Activated CD8-positive, alpha-beta memory T cell treated with anti-CD3 and anti-CD28 coated beads, Interleukin-2, amount 50 U/mL, for 48 hours (primary cell): Measurements from ENCODE around the gene CAMK1D.
"Not testable (repeated sequence)": the region's sequence is repeated elsewhere in the genome, so short reads cannot be mapped to it uniquely, and the experiment has no call there.

Experiments used
- DNase-seq: peaks from one replicate; pipeline ENCODE4 v3.0.0-alpha.2; 2020

CAMK1D gene

DNA sequence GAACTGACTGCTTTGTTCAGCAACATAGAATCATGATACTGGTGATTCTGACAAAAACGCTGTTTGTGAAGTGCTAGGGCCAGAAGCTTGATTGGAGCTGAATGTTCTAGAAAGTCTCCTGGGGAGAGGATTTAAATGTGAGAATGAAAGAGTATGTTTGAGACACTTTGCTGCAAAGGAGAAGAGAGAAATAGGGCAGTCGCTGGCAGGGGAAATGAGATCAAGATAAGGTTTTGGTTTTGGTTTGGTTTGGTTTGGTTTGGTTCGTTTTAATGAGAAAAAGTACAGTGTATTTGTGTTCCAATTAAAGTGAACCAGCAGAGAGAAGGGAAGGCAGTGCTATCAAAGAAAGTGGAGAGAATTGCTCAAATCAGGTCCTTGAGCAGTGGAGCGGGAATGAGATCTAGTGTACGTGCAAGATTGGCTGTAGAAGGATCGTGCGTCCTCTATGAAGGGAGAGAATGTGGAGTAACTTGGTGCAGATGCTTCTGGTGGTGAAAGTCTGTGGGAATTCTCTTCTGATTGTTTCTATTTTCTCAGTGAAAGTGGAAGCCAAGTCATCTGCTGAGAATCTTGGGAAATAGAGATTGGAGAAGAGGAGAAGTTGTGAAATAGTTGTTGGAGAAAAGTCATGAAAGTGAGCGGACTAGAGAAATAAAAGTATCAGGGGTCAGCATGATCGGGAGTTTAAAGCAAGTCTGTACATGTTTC lies 381.6 kb downstream of the CAMK1D start:
- DNase-seq, result no peak

GRCh38 chr10:12733271-12733670 lies 383.9 kb downstream of the CAMK1D start:
- no peak for DNase-seq

- no peak for DNase-seq
These were observed 386.6 kb downstream of the CAMK1D start for GRCh38 chr10:12735843-12736462.

GRCh38 chr10:12740813-12741212 lies 391.5 kb downstream of the CAMK1D start:
- DNase-seq, result no peak

- DNase-seq, result no peak
These were observed 392.0 kb downstream of the CAMK1D start for GRCh38 chr10:12741360-12741804.

- DNase-seq, result no peak
These were observed 393.4 kb downstream of the CAMK1D start for GRCh38 chr10:12742771-12743170.

DNA sequence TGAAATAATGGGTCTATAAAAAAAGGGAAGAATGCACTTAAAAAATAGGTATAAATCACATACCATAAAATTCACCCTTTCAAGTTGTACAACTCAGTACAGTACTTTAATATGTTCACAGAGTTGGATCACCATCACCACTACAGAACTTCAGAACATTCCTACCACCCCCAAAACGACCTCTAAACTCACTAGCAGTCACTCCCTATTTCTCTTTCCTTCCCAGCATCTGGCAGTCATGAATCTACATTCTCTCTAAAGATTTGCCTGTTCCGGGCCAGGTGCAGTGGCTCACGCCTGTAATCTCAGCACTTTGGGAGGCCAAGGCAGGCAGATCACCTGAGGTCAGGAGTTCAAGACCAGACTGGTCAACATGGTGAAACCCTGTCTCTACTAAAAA lies 394.1 kb downstream of the CAMK1D start:
- not testable (repeated sequence) for DNase-seq

GRCh38 chr10:12743941-12744340 lies 394.6 kb downstream of the CAMK1D start:
- no peak for DNase-seq

DNA sequence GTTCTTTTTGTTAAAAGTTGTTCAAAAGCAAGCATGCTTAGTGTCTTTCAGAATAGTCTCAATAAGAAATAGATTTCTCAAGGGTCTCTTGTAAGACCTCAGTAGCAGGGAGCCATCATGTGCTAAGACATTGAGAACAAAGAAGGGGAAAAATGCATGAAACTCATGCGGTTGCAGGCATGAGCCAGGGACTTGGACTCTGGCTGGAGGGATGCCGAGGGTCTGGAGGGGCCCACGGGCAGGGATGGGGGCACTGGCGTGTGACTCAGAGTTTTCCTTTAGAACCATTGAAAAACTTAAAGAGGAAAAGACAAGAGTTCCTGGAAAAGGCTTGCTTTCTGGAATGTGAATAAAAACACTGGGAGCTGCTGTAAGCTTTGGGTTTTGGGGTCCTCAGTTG lies 398.8 kb downstream of the CAMK1D start:
- no peak for DNase-seq

GRCh38 chr10:12749760-12750478 lies 400.6 kb downstream of the CAMK1D start:
- no peak for DNase-seq

GRCh38 chr10:12750526-12751201 lies 401.3 kb downstream of the CAMK1D start:
- no peak for DNase-seq

GRCh38 chr10:12755075-12755474 lies 405.7 kb downstream of the CAMK1D start:
- no peak for DNase-seq

GRCh38 chr10:12757351-12757750 lies 408.0 kb downstream of the CAMK1D start:
- DNase-seq, result no peak

- DNase-seq, result no peak
These were observed 408.9 kb downstream of the CAMK1D start for GRCh38 chr10:12758271-12758670.

DNA sequence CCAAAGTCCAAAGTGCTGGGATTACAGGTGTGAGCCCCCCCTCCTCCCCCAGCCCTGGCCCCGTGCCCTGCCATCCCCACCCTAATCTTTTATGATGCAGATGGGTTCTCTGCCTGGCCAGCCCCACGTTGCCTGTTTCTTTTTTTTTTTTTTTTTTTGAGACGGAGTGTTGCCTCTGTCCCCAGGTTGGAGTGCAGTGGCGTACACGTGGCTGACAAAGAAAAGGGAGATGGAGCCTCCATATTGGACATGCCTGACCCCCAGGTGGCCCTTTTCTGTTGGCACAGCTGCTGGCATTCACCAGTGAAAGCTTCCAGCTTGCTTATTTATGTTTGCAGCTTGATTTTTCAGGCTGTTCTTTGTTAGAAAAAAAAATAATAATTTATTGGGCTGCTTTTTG lies 416.9 kb downstream of the CAMK1D start:
- no peak for DNase-seq

DNA sequence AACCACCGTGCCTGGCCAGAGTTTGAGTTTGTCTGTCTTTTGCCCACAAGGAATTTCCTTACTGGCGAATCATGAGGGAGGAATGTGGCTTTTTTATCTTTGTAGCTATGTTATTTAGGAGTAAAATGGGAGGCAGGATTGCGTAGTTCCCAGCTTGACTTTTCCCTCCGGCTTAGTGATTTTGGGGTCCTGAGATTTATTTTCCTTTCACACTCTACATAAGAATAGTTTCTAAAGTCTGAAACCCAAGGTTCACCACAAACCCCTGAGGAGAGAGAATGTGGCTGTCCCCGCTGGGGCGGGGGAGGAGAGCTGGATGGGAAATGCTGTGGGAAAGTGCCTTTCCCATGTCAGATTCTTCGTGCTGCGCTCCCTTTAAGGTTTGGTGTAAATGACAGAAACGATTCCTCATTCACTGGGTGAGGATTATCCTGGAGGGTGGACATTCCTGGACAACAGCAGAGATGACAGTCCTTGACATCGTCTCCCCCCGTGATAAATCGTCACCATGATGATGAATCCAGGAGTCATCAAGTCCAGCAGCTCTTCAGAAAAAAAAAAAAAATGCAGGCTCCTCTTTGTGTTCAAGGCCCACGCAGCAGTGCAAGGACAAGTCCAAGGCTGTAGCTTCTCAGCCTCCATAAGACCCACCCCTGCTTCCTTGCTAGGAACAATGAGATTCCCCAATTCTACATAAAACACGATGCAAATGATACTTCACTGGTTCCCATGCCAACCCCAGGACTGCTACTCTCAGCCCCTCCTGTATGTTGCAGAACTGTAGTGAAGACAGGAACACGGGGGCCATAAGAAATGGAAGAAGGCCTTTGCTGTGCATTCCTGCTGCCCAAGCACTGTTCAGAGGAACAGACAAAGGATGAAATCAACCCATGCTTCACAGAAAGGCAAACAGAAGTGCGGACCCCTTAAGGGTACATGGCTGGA lies 419.1 kb downstream of the CAMK1D start:
- DNase-seq, result no peak

DNA sequence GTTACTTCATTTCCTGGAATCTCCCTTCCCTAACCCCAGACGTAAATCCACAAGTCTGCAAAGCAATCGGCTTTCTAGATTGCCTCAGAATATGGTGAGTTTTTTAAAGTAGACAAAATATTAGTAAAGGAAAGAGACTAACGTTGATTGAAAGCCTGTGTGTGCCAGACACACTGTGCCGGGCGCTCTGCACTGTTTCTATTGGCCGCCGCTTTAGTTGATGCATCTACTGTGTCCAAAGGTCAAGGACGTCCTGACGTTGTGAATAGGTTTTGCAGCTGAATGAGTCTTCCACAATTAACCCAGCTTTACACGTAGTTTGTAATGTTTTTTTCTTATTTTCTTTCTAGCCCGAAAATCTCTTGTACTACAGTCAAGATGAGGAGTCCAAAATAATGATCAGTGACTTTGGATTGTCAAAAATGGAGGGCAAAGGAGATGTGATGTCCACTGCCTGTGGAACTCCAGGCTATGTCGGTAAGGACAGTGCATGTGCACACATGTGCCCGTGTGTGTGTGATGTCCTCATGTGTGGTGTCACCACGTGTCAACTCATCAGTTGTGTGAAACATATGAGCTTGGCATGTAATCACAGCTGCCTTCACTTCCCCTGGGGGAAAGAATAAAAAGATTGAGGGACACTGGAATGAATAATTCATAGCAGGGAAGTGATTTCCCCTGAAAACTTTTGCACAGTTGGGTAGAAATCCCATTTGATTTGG lies 420.1 kb downstream of the CAMK1D start:
- no peak for DNase-seq

DNA sequence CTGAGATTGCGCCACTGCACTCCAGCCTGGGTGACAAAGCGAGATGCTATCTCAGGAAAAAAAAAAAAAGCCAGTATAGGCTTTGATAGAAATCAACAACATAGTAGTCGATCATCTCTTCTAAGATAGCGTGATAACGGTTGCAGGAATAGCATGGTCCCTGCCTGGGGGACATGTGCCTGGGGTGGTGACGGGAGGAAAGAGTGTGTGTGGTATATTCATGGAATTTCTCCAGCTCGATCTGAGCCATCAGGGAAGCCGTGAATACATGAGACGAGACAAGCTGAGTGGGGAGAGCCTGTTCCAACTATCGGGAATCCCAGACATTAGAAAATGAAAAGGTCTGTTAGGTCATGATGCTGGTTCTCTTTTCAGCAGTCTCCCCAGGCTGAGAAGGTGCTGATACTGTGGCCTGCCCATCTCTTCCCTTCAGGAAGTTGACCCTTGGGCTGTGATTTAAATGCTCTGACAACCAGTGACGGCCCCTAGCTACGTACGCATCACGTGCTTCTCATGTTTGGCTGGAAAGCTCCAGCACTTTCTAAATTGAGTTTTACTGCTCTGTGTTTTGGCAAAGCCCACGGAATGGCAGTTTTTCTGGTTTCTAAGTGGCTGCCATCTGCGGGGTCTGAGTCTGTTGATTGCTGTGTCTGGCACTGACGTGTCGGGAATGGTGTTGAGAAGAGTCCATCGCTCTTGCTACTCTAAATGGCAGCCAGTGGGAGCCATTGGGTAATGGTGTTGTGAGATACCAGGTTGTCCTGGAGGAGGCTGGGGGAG lies 422.8 kb downstream of the CAMK1D start:
- no peak for DNase-seq

- DNase-seq, result no peak
These were observed 423.6 kb downstream of the CAMK1D start for GRCh38 chr10:12772797-12773587.
